Measurements from ENCODE around the gene ZNF57. TPM values are rescaled to one million over a fixed set of nuclear protein-coding genes. Genes with fewer than 3 reads are reported as not detected.

The ZNF57 gene
- 4.1 and 4.4 TPM in 2 replicates for total RNA-seq

DNA sequence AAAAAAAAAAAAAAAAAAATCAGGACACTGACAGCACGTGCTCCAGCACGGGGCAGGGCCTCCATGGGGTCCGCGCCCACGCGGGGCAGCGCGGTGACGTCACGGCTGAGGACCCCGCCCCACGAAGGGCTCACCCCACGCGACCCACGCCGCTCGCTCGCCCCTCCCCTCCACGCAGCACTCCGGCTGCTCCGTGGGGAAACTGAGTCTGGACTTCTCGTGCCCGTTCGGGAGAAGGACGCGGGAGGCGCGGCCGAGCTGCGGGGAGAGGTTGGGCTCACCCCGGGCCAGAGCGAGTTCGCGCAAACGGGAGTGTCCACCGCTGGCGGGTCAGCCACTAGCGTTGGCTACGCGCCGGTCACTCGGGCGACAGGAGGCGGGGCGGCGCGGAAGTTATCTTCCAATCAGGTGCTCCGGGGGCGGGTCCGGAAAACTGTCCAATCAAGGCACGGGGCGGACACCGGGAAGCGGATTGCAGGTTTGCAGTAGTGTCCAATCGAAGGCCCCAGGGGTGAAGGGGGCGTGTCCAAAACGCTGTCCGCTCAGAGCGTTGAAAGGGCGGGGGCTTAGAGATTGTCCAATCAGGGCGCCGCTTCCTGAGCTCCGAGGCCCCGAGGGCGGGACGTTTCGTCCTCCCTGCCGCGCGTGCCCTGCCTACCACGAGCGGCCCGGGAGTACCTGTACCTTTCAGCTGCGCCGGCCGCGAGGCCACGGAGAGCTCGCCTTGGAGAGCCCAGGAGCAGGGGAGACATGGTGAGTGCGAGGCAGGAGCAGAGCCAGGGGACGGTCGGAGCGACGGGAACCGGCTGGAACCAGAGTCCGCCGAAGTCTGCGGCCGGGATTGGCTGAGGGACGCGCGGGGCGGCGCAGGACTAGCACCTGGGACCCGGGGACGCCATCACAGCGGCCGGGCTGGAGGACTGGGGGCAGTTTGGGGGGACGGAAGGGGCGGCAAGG lies at the start of gene ZNF57:
ZNF57 (plus strand) TSS at position 633 of the 957 bp plus-strand sequence; CDS start at position 751, 118 bp downstream.

DNA sequence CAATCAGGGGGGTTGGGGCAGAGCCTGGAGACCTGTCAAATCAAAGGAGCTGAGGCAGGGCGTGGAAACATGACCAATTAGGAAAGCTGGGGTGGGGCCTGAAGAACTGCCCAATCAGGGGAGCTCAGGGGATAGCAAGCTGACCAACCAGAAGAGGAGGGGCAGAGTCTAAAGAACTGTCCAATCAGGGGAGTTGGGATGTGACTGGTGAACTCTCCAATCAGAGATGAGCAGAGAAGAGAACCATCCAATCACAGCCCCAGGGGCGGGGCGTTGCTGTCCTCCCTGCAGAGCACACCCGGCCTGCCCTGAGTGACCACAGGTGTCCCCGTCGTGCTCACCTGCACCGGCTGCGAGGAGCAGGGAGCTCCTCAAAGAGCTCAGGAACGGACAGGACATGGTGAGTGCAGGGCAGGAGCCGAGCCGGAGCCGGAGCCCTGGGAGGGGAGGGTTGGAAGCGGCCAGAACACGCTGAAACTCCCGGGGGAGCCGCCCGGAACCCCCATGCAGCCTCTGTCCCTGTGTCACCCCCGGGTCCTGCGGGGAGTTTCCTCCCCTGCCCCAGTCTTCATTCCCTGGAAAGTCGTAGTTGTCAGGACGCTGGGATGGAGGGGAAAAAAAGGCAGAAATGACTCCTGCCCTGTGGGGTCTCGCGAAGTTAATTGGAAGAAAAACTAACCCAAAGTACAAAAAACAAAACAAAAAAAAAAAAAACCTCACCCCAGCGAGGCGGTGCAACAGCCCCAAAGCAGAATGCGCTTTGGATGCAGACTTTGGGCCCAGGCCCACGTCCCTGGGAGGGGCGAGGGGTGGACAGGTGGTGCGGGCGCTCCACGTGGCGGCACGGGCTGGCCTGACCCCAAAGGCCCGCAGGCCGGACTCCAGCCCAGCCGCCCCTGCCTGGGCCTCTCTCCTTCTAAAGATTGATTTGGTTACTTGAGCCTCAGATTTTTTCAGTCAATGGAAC lies 33.4 kb upstream of the ZNF57 start, which contains the start of gene ZNF556:
ZNF556 (plus strand) TSS at position 311 of the 967 bp plus-strand sequence; CDS start at position 398, 87 bp downstream.

DNA sequence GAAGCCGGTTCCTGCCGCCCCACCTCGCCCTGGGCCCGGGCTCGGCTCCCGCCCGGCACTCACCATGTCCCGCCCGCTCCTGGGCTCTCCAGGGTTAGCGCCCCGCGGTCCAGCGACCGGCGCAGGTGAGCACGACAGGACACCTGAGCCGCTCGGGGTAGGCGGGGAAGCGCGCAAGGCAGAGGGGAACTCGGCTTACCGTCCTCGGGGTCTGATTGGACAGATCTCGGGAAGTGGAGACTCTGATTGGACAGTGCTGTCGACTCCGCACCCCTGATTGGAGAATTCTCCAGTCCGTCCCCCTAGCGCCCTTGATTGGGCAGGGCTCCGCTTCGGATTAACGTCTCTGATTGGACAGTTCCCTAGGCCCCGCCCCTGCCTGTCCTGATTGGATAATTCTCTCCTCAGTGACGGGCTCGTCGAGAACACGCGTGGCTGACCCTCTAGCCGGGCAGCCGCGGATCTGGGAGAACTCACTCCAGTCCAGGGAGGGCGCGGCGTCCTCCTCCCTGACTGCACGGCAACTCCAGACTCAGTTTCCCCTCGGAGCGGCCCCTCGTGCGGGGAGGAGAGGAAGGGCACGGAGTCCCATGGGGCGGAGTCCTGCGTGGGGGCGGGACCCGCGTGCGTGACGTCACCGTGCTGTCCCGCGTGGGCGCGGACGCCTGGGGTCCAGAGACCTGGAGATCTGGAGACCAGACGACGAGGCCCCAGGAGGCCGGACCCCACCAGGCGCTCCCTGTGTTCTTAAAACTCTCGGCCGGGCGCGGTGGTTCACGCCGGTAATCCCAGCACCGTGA lies 44.2 kb downstream of the ZNF57 start, which contains the start of gene ZNF77:
ZNF77 (minus strand) TSS at position 197 of the 800 bp plus-strand sequence; CDS start at position 66, 131 bp downstream.

Other genes with a start within 250 kb of the ZNF57 start
- 0.15 and 0.99 TPM in 2 replicates for gene GNG7, start 198.2 kb upstream of the ZNF57 start, total RNA-seq
- gene DIRAS1, start 179.6 kb upstream of the ZNF57 start, total RNA-seq: 6.4 and 12.4 TPM in 2 replicates
- 30.7 and 37.5 TPM in 2 replicates for gene SLC39A3, start 160.9 kb upstream of the ZNF57 start, total RNA-seq
- gene SGTA, start 117.7 kb upstream of the ZNF57 start, total RNA-seq: 37.7 and 52.3 TPM in 2 replicates
- gene THOP1, start 115.4 kb upstream of the ZNF57 start, total RNA-seq: 63.5 and 99.0 TPM in 2 replicates
- gene ZNF554, start 81.1 kb upstream of the ZNF57 start, total RNA-seq: 5.8 and 6.1 TPM in 2 replicates
- gene ZNF555, start 59.5 kb upstream of the ZNF57 start, total RNA-seq: 6.0 and 8.7 TPM in 2 replicates
- gene ZNF556, start 33.6 kb upstream of the ZNF57 start, total RNA-seq: not detected in 2 replicates
- gene ZNF77, start 44.0 kb downstream of the ZNF57 start, total RNA-seq: 4.0 and 6.5 TPM in 2 replicates
- 0.87 and 1.5 TPM in 2 replicates for gene TLE6, start 76.6 kb downstream of the ZNF57 start, total RNA-seq
- gene TLE2, start 128.4 kb downstream of the ZNF57 start, total RNA-seq: 1.2 and 3.6 TPM in 2 replicates
- 105 and 180 TPM in 2 replicates for gene TLE5, start 161.6 kb downstream of the ZNF57 start, total RNA-seq
- 48.0 and 73.6 TPM in 2 replicates for gene GNA11, start 193.4 kb downstream of the ZNF57 start, total RNA-seq
- gene GNA15, start 235.1 kb downstream of the ZNF57 start, total RNA-seq: under 0.01 and 0.17 TPM in 2 replicates

Measured in smooth muscle cell of trachea (primary cell).